T-helper 1 cell (primary cell): ENCODE measurements around the gene DGAT2L6.

Experiments used
- DNase-seq, 5 donors: peaks; one replicate each; pipeline ENCODE4 v3.0.0-alpha.2; 2012 to 2020
- total RNA-seq, 4 donors: gene quantifications; one replicate each; lab custom pipeline; 2026; lab: John Stamatoyannopoulos, UW

Gene DGAT2L6, protein sequence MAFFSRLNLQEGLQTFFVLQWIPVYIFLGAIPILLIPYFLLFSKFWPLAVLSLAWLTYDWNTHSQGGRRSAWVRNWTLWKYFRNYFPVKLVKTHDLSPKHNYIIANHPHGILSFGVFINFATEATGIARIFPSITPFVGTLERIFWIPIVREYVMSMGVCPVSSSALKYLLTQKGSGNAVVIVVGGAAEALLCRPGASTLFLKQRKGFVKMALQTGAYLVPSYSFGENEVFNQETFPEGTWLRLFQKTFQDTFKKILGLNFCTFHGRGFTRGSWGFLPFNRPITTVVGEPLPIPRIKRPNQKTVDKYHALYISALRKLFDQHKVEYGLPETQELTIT
- 0 reads per million in 4 donors for total RNA-seq

- no peak for DNase-seq
Observed at GRCh38 chrX:70176938-70177533, at the start of gene DGAT2L6. DGAT2L6 (plus strand) TSS chrX:70177483; CDS start chrX:70177583, 100 bp downstream.

DNA sequence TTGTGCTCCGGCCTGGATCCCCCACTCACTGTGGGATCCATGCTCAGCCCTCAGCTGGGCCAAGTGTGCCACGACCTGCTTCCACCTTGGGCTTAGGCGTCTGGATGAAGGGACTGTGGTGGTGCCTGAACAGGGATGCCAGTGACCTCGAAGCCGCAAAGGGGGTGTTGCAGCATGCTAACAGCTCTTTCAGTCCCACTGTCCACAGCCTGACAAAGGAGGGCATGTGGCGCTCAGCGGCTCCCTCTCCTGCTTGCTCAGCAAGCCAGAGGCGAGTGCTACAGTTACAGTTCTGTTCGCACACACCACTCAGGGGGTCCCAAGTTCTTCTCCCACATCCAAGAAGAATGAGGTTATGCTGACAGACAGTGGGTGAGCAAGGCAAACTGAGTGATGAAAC, 49.2 kb upstream of the DGAT2L6 start:
- no peak for DNase-seq

DNA sequence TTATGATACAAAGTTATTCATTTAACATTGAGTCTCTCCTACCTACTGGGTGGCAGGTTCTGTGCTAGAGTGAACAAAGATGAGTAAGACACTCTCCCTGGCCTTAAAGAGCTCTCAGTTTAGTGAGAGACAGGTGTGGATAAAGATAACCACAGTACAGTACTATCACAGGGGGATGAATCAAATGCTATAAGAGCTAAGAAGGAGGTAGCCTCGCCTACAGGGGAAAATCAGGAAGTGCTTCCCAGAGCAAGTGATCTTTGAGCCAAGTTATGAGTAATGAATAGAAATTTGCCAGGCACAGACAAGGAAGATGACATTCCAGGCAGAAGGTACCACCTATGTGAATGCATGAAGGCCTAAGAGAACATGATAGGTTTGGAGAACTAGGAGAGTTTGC, 47.5 kb upstream of the DGAT2L6 start:
- no peak for DNase-seq

GRCh38 chrX:70132224-70132623, 45.1 kb upstream of the DGAT2L6 start:
- peak in 1 of 5 donors; percentile 1 for DNase-seq

DNA sequence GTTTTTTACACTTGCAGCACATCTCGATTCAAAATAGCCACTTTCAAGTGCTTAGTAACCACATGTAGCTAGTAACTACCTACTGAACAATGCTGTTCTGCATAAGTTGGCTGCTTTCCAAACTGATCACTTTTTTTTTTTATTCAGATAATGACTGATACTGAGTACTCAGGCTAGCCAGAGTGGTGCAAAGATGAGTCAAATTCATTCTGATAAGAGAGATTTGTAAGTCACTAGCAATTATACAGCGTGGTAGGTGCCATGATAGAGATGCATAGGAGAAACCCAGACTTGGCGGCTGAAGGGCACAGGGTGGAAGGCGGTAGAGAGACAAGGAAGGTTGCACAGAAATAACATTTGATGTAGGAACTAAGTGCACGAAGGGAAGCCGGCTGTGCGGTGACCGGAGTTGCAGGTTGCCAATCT, 44.4 kb upstream of the DGAT2L6 start:
- DNase-seq = no peak

DNA sequence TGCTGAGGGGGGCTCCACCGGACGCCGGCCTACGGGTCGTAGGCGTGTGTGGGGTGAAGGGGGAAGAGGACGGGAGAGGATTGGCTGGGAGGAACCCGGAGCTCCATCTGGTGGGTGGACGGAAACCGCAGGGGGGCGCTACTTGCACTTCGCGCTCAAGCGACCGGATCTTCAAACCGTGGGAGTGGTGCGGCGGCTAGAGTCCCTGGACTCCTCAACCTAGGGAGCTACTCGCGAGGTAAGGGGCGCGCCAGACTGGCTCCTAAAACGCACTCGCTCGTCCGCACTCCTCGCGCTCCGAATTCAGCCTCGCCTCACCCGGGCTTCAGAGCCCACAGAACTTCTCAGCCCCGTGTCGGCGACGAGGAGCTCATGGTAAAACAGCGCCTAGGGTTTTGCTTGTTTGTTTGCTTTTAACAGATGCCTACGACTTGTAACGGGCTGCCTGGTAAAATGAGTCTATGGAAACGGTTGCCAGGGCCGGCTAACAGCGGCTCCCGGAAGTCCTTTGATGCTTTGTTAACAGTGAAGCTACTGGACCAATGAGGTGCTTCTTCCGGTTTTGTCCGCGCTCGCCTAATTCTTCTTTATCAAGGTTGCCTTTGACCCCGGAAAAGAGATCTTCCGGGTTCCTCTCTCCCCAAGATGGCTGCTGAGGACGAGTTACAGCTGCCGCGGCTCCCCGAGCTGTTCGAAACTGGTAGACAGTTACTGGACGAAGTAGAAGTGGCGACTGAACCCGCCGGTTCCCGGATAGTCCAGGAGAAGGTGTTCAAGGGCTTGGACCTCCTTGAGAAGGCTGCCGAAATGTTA, 43.8 kb upstream of the DGAT2L6 start, which contains the start of gene IGBP1:
TSS of gene IGBP1 (plus strand) at position 145 of the 813 bp plus-strand sequence. CDS start at position 646, 501 bp downstream.
- peak; percentile 53 to 88 (median 72) for DNase-seq

DNA sequence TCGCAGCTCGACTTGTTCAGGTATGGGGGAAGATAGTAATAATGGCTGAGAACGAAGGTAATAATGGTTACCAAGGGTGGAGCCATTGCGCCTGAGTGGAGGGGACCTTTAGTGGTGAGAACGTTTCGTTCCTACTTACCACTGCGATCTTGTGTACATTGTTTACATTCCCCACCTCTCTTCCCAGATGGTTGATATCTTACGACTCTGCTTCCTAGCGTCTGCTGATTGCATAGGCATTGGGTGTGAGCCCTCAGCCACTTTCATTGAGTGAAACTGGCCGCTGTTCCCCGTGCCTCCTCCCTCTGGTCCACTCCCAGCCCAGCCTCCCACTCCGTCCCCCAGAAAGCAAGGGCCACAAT, 43.2 kb upstream of the DGAT2L6 start:
- DNase-seq = peak in 1 of 5 donors; percentile 8

- no peak for DNase-seq
Observed at GRCh38 chrX:70138622-70139021, 38.7 kb upstream of the DGAT2L6 start.

DNA sequence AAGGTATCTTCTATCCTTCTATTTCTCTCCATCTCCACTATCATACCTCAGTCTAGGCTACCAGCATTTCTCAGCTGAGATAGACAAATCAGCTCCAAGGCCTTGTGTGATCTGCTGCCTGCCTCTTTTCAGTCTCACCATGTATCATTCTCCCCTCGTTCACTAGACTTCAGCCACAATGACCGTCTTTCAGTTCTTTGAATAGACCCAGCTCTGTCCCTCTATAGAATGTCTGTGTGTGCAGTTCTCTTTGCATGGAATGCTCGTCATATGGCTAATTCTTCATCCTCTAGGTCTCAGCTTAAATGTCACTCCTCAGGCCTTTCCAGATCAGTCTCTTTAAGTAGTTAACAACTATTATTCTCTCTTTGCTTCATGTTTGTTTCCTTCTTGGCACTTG, 37.5 kb upstream of the DGAT2L6 start:
- no peak for DNase-seq

DNA sequence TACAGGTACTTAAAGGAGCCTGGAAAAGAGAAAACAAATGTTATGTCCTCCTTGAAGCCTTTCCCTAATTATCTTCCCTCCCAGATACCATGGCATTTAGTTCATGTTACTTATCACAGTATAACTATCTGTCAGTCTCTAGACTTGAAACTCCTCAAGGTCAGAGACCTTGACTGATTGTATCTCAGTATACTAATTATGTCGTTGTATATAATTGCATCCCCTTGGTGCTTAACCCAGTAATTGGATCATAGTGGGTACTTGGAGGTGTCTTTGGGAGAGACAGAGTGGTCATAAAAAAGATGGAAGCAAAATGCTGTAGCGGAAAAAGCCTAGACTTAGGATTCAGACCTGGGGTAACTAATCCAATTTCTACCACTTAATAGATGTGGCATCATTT, 35.9 kb upstream of the DGAT2L6 start:
- no peak for DNase-seq

DNA sequence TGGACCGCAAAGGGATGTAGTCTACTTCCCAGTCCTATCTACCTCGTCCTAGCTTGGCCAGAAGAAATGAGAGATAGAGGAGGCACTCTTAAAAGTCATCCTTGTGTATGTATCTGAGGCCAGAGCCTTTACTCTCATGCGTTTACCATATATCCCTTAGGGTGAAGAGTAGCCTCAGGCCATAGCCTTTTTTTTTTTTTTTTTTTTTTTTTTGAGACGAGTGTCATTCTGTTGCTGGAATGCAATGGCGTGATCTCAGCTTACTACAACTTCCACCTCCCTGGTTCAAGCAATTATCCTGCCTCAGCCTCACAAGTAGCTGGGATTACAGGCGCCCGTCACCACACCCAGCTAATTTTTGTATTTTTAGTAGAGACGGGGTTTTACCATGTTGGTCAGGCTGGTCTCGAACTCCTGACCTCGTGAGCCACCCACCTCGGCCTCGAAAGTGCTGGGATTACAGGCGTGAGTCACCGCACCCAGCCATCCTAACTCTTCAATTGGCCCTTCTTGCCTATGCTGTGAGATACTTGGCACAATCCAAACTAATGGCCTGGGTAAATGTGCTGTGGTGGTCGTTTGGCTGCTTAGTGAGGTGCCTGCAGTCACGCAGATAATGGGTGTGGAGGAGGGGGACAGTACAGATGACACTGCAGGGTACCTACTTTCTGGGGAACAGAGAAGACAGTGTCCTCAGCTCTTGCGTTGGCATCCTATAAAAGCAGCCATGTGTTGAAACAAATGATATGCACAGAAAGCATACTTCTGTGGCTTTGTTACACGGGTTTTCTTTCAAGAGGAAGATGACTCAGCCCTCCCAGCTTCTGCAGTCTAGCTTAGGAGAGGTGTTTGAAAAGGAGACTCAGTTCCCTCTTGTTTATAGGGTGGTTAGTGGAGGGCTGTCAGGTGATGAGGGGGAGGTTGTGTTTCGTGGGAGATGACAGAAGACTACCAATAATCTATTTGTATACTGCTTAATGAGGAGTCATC, 10.4 kb upstream of the DGAT2L6 start:
- no peak for DNase-seq

DNA sequence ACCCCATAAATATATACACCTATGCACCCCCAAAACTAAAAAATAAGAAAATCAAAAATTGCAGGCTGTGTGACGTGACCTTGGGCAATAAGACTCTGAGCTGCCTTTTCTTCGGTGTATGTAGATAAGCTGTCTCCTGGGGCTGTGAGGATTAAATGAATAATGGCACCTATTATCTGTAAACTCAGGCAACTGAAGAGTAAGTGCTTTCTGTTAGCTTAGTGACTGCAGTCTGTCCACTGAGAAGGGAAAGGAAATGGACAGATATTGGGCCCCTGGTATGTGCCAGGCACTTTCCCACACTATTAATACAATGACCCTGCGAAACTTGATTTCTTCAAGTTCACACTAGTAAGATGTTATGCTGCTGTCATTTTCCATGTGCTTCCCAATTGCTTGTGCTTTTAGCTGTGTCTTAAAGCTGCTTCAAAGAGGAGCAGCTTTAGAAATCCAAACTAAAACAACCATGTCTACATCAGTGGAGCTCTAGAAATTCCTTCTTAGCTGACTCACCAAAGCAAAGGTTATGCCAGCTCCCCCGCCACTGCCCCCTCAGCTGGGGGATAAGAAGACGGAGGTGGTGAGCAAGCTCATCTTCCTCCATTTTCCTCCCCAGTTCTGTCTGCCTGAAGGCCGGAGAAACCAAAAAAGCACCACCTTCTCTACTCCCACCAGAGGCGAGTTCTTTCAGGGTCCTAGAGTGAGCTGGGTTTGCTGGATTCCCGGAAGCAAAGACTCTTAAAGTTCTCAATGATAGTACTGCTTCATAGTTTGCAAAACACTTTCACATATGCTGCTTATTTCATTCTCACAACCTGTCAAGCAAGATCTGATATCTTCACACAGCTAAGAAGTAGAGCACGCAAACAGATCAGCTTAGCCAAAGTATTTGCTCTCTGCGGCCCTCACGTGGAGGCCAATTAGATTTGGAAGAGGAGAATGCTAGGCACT, 8.8 kb upstream of the DGAT2L6 start:
- no peak for DNase-seq

GRCh38 chrX:70169281-70169680, 8.0 kb upstream of the DGAT2L6 start:
- no peak for DNase-seq

DNA sequence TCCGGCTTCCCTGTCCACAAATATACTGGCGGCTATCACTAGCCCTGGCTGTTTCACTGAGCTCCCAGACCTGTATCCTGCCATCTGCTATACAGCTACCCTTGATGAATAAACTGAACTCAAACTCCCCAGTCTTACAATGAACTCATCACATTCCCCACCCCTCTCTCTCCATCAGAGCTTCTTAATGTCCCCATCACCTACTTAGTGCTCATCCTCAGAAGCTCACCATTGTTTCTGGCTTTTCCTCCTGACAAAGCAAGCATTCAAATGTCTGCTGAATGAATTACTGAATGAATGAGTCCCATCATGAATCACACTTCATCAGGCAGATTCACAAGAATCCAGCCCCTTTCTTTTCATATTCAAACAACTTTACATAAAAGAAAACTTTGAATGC, 5.7 kb upstream of the DGAT2L6 start:
- no peak for DNase-seq

DNA sequence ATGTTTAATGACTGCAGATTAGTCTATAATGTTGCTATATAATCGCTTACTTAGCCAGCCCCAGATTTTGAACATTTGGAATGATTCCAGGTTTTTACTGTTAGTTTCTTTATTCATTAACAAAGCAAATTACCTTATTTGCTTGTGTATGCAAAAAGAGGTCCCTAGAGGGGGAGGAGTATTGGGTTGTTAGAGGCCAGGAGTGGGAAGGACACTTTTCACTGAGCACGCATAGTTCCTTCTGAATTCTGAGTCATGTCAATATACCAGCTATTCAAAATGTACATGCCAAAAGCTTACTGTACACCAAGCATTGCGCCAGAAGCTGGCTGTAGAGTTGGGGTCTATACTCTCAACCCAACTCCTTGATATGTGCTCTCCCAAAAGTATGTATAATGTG, 5.1 kb upstream of the DGAT2L6 start:
- DNase-seq = no peak

- no peak for DNase-seq
Observed at GRCh38 chrX:70172964-70173363, 4.3 kb upstream of the DGAT2L6 start.

GRCh38 chrX:70174754-70175153, 2.5 kb upstream of the DGAT2L6 start:
- DNase-seq = no peak

DNA sequence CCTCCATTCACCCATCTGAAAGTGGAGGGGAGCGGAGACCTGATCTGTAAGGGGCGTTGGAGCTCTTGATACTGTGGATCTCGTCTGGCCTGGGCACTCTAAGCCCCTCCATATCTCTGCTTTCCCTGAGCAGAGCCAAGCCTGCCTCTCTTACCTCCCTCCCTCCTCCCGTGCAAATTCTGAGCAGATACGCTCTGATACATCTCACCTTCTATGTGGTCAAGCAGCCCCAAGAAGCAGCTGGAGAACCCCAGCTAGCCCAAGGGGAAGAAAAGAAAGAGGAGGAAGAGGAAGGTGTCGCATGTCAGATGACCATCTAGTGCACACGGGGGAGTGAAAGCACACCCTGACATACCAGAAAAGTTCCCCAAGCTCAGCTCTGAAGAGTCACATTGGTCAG, 1.9 kb upstream of the DGAT2L6 start:
- DNase-seq = no peak

- no peak for DNase-seq
Observed at GRCh38 chrX:70183091-70183490, 5.8 kb downstream of the DGAT2L6 start.

- DNase-seq = no peak
Observed at GRCh38 chrX:70190225-70190624, 12.9 kb downstream of the DGAT2L6 start.
